Fibroblast of the conjunctiva (primary cell): ENCODE results near the gene MC1R.
A peak's percentile ranks its signal among the peaks of the same experiment; 100 is the strongest.

Source experiments
- DNase-seq: peaks from one replicate; pipeline ENCODE4 v3.0.0-alpha.2; 2010; ENCODE audit warnings: low read depth

The MC1R gene

GRCh38 chr16:89897204-89897603, 21.5 kb upstream of the MC1R start:
- no peak for DNase-seq

- no peak for DNase-seq
Observed at GRCh38 chr16:89898201-89898967, 20.3 kb upstream of the MC1R start.

DNA sequence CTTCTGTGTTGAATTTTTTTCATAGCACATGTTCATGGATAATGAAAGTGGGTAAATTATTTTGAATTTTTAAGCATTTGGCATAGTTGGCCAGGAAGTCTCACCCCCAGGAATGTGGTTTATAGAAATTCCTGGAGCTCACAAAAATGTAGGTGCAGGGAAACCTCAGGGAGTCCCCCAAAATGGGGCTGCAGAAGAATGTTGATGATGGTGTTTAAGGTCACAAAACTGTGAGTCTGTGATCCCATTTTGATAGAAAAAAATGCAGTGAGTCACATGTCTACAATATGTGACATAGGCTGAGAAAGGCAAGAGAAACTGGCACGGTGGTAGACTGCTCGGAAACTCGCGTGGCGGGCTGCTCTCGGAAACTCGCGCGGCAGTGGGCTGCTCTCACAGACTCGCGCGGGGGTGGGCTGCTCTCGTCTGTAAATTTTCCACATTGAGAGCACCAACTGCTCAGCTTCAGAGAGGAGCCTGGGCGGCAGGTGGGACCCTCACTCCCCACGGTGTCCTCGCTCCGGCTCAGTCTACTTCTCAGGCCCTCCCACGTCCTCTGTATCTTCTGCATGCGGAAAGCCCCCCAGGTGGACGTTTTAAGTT, 18.7 kb upstream of the MC1R start:
- no peak for DNase-seq

- DNase-seq, result no peak
Observed at GRCh38 chr16:89900885-89901284, 17.8 kb upstream of the MC1R start.

DNA sequence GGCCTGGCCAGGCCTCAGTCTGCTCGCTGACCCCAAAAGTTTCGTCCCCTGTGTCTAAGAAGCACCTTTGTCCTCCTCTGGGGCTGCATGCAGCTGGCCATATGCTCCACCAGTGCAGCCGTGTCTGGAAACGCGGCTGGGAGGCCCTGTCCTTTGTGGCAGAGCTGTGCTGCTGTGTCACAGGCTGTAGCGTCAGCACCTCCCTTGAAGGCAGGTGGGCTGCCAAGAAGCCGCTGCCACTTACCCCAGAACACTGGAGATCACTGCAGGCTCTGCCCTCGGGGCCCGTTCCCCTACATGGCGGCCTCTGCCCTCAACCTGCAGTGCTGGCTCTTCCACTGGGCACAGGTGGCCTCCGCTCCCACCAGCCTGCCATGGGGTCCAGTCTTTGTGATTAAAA, 15.7 kb upstream of the MC1R start:
- no peak for DNase-seq

DNA sequence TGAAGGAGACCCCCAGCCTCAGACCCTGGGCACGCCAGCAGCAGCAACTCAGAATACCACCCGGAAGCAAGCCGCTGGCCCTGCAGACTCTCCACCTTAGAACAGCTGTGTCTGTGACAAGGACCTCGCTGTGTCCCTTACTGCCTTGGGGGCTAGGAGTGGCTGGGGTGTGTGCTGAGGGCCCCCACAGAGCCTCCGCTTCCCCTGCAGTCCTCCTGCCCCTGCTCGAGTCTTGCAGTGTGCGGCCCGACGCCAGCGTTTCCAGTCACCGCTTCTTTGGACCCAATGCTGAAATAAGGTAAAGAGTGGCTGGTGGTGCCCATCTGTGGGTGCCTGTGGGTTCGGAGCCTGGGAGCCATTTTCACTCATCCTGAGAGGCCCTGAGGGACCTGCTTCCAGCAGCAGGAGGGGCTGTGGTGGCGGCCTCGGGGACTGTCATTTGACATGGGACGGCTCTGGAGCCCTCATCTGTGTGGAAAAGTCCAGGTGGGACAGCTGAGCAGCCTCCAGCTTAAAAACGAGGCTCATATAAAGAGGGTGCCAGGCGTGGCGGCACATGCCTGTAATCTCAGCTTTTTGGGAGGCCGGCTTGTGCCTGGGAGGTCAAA, 14.7 kb upstream of the MC1R start:
- DNase-seq, result no peak

- DNase-seq, result no peak
Observed at GRCh38 chr16:89904606-89905510, 13.8 kb upstream of the MC1R start.

GRCh38 chr16:89905511-89906139, 13.0 kb upstream of the MC1R start:
- DNase-seq, result no peak

- DNase-seq, result no peak
Observed at GRCh38 chr16:89906140-89907025, 12.3 kb upstream of the MC1R start.

DNA sequence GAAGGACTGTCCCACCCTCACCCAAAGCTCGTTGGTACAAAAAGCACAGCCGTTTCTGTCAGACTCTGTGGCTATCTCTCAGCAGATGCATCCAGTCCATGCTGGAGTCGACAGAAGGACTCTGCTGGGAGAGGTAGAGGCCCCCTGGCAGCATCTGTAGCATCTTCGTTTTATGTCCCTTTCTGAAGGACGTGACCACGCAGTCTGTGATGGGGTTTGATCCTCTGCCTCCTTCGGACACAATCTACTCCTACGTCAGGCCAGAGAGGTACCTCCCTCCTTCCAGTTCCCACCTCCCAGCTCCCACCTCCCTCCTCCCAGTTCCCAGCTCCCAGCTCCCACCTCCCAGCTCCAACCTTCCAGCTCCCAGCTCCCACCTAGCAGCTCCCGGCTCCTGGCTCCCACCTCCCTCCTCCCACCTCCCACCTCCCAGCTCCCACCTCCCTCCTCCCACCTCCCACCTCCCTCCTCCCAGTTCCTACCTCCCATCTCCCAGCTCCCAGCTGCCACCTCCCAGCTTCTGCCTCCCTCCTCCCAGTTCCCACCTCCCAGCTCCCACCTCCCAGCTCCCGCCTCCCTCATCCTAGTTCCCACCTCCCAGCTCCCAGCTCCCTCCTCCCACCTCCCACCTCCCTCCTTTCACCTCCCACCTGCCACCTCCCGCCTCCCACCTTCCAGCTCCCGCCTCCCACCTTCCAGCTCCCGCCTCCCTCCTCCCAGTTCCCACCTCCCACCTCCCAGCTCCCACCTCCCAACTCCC, 11.4 kb upstream of the MC1R start:
- DNase-seq, result no peak

DNA sequence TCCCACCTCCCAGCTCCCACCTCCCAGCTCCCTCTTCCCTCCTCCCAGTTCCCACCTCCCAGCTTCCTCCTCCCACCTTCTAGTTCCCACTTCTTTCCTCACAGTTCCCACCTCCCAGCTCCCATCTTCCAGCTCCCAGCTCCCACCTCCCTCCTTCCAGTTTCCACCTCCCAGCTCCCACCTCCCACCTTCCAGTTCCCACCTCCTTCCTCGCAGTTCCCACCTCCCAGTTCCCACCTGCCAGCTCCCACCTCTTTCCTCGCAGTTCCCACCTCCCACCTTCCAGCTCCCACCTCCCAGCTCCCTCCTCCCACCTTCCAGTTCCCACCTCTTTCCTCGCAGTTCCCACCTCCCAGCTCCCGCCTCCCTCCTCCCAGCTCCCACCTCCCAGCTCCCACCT, 10.4 kb upstream of the MC1R start:
- no peak for DNase-seq

DNA sequence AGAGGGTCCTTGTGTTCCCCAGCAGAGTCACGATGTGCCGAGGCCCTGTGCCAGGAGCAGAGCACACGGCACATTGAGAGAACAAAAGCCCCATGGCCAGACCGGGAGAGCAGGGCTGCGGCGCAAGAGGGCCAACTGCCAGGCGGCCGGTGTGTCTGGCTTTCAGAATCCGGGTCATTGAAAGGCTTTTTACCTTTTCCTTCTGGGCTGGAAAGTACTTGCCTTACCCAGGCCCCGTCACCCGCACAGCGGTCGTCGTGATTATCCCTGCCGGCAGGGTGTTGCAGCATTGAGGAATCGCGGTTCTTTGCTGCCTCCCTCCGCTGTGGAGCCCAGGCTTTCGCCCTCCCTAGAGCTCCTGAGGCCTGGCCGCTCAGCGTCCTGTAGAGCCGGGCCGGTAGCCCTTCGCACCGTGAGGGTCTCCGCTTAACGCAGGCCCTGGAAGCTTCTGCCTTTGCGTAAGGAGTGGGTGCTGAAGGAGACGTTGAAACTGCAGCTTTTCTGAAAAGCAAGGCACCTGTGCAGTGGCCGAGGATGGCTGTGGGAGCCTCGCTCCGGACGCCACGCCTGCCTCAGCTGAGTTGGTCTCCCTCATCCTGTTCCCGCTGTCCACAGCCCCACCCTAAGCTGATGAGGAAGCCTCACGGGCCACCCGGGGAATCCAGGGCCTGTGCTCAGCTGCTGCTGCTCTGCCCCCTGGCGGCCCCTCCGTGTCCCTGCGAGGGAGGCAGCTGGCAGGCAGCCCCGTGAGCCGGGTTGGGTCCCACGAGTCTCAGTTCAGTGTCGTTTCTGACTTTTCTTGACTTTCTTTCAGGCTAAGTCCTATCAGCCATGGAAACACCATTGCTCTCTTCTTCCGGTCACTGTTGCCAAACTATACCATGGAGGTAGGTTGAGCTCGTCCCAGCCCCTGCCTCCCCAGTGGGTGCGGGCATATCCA, 8.6 kb upstream of the MC1R start:
- DNase-seq, result peak; percentile 65

GRCh38 chr16:89910717-89911354, 7.8 kb upstream of the MC1R start:
- DNase-seq, result no peak

GRCh38 chr16:89911375-89911774, 7.3 kb upstream of the MC1R start:
- no peak for DNase-seq

DNA sequence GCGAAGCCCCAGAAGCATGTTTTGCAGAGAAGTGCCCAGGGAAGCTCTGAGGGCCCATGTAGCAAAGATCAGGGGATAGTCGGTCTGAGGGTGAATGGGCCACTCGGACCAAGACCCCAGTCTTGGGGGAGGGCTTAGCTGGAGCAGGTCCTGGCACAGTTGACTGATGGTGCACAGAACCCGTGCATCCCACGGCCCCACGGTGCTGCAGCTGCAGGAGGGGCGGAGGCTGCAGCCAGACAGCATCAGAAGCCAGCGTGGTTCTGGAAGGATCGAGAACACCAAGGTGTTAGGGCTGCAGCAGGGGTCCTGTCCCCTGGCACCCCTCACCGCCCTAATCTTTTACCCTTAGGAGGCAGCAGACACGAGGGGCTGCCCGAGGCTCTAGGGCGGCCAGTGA, 6.5 kb upstream of the MC1R start:
- DNase-seq, result no peak

DNA sequence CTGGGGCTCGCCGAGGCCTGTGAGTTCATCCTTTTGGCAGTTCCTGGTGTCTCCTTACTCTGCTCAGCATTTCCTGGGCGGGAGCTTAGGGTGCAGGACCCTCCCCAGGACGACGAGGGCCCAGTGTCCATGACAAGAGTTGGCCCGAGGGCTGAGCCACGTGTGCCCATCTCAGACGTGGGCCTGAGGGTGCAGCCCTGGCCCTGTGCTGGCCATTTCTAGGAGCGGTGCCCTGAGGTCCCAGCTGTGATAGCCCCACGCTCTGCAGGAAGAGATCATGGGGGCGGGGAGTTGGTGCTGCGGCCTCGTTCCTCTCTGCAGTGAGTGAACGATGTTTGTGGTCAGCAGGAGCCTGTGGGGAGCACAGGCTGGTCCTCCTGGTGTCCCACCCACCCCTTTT, 6.0 kb upstream of the MC1R start:
- no peak for DNase-seq

DNA sequence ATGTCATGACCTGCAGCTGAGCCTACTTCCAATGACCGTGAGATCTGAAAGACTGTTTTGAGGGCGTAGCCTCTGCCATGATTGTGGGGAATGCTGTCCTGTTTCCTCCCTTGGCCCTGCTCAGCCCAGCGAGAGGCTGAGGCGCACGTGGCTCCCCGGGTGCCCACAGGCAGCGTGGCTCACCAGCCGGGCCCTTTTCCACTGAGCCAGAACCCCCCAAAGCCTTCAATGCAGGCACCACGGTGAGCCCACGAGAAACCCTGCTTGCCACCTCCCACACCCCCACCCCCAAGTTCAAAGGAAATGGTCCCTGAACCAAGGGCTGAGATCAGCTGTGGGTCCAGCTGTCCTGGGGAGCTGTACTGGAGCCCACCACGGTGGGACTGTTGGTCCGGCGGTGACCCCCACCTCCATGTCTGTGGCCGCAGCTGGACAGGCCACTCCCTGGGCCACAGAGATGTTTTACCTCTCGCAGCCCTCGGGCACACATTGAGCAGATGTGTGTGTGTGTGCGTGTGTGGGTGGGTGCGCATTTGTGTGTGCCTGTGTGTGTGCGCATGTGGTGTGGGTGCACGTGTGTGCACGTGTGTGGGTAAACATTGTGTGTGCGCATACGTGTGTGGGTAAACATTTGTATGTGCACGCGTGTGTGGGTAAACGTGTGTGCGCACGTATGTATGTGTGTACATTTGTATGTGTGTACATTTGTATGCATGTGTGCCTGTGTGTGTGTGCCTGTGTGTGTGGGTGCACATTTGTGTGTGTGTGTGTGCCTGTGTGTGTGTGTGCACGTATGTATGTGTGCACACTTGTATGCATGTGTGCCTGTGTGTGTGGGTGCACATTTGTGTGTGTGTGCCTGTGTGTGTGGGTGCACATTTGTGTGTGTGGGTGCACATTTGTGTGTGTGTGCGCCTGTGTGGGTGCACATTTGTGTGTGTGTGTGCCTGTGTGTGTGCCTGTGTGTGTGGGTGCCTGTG, 5.0 kb upstream of the MC1R start:
- DNase-seq, result no peak
